SK-N-SH treated with all-trans-retinoic acid at 6 μM for 48 hours (cell line): ENCODE data around the gene TMEM184A.

ENCODE experiments used
- CREB5 ChIP-seq: fragments of 250-450 bp; sonication (Bioruptor Pico); IDR thresholded peaks from 2 replicates; pipeline ENCODE4 v1.5.1; 2020; ENCODE audit warnings: low read depth, mild to moderate bottlenecking, moderate library complexity
- CSDC2 ChIP-seq: fragments of 250-450 bp; sonication (Bioruptor Pico); IDR thresholded peaks from 2 replicates; pipeline ENCODE4 v1.5.0; 2020; ENCODE audit warnings: mild to moderate bottlenecking, moderate library complexity
- ISL1 ChIP-seq: fragments of 250-450 bp; sonication (Bioruptor Pico); IDR thresholded peaks from 2 replicates; pipeline ENCODE4 v2.1.2; 2022; ENCODE audit warnings: mild to moderate bottlenecking, moderate library complexity
- OSR1 ChIP-seq: fragments of 250-450 bp; sonication (Bioruptor Pico); IDR thresholded peaks from 2 replicates; pipeline ENCODE4 v1.8.0; 2022; ENCODE audit warnings: moderate library complexity, mild to moderate bottlenecking, inconsistent platforms
- RARB ChIP-seq: fragments of 250-450 bp; sonication (Bioruptor Pico); IDR thresholded peaks from 2 replicates; pipeline ENCODE4 v1.8.0; 2021; ENCODE audit warnings: mild to moderate bottlenecking, moderate library complexity
- TCF4 ChIP-seq: fragments of 250-450 bp; sonication (Bioruptor Pico); IDR thresholded peaks from 2 replicates; pipeline ENCODE4 v1.8.0; 2021; ENCODE audit warnings: mild to moderate bottlenecking, moderate library complexity, borderline replicate concordance
- ZFP3 ChIP-seq: fragments of 250-450 bp; sonication (Bioruptor Pico); IDR thresholded peaks from 2 replicates; pipeline ENCODE4 v1.5.0; 2020; ENCODE audit warnings: mild to moderate bottlenecking, moderate library complexity
- ZFP30 ChIP-seq: fragments of 450-650 bp; formaldehyde crosslinking; IDR thresholded peaks from 2 replicates; pipeline ENCODE4 v1.5.0; 2022; ENCODE audit warnings: mild to moderate bottlenecking, moderate library complexity
- ZNF565 ChIP-seq: fragments of 450-650 bp; formaldehyde crosslinking; conservative IDR thresholded peaks from 2 replicates; pipeline ENCODE4 v1.5.0; 2020; ENCODE audit warnings: low read depth, mild to moderate bottlenecking, moderate library complexity
- ZNF70 ChIP-seq: fragments of 450-650 bp; formaldehyde crosslinking; IDR thresholded peaks from 2 replicates; pipeline ENCODE4 v1.5.0; 2020; ENCODE audit warnings: mild to moderate bottlenecking, moderate library complexity
- TF ChIP-seq, protein P1 (sequence below): fragments of 250-450 bp; sonication (Bioruptor Pico); IDR thresholded peaks from 2 replicates; pipeline ENCODE4 v1.8.0; 2021; ENCODE audit warnings: low read depth, mild to moderate bottlenecking, moderate library complexity, borderline replicate concordance
- TF ChIP-seq, protein P2 (sequence below): fragments of 250-450 bp; sonication (Bioruptor Pico); IDR thresholded peaks from 2 replicates; pipeline ENCODE4 v1.8.0; 2020; ENCODE audit warnings: mild to moderate bottlenecking, moderate library complexity, borderline replicate concordance

- TF ChIP-seq ZNF70 (CRISPR knock-in tag) (no peak), CSDC2 (CRISPR knock-in tag) (no peak), ZFP30 (CRISPR knock-in tag) (no peak), ISL1 (CRISPR knock-in tag) (no peak), RARB (no peak), ZFP3 (CRISPR knock-in tag) (no peak), TCF4 (CRISPR knock-in tag) (no peak), CREB5 (CRISPR knock-in tag) (no peak), OSR1 (CRISPR knock-in tag) (no peak), ZNF565 (CRISPR knock-in tag) (no peak)
- TF ChIP-seq, protein P1, sequence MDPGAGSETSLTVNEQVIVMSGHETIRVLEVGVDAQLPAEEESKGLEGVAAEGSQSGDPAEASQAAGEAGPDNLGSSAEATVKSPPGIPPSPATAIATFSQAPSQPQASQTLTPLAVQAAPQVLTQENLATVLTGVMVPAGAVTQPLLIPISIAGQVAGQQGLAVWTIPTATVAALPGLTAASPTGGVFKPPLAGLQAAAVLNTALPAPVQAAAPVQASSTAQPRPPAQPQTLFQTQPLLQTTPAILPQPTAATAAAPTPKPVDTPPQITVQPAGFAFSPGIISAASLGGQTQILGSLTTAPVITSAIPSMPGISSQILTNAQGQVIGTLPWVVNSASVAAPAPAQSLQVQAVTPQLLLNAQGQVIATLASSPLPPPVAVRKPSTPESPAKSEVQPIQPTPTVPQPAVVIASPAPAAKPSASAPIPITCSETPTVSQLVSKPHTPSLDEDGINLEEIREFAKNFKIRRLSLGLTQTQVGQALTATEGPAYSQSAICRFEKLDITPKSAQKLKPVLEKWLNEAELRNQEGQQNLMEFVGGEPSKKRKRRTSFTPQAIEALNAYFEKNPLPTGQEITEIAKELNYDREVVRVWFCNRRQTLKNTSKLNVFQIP (CRISPR knock-in tag): no peak
- TF ChIP-seq, protein P2, sequence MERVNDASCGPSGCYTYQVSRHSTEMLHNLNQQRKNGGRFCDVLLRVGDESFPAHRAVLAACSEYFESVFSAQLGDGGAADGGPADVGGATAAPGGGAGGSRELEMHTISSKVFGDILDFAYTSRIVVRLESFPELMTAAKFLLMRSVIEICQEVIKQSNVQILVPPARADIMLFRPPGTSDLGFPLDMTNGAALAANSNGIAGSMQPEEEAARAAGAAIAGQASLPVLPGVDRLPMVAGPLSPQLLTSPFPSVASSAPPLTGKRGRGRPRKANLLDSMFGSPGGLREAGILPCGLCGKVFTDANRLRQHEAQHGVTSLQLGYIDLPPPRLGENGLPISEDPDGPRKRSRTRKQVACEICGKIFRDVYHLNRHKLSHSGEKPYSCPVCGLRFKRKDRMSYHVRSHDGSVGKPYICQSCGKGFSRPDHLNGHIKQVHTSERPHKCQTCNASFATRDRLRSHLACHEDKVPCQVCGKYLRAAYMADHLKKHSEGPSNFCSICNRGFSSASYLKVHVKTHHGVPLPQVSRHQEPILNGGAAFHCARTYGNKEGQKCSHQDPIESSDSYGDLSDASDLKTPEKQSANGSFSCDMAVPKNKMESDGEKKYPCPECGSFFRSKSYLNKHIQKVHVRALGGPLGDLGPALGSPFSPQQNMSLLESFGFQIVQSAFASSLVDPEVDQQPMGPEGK (CRISPR knock-in tag): no peak
Measured at GRCh38 chr7:1587738-1588137, 31.7 kb upstream of the TMEM184A start.
